GM23338 (cell line): ENCODE data around the gene VEGFA.

Source experiments
- CTCF ChIP-seq, 2 experiments: fragments of 200-600 bp in 1 of 2; sonication (generic) in 1 of 2; conservative IDR thresholded peaks; 2 replicates each; pipeline versions ENCODE4 v1.5.1 to v1.6.1; 2016 to 2017; ENCODE audit warnings: antibody characterized with exemption in 2 of 2, low read depth in 2 of 2, mild to moderate bottlenecking in 2 of 2, moderate library complexity in 1 of 2
- EZH2 ChIP-seq: fragments of 200-600 bp; sonication (generic); IDR thresholded peaks from one replicate; pipeline ENCODE4 v1.8.0; 2017; ENCODE audit warnings: antibody characterized with exemption, mild to moderate bottlenecking, low read depth; ENCODE audit not compliant: unreplicated experiment
- TF ChIP-seq, protein P1 (sequence below): IDR thresholded peaks from one replicate; pipeline ENCODE4 v1.6.1; 2018; ENCODE audit warnings: antibody characterized with exemption; ENCODE audit not compliant: unreplicated experiment

- TF ChIP-seq CTCF (conservative IDR thresholded peaks at IDR 0.05; ENCODE audit: low read depth in 2 of 2) (no peak), EZH2 (no peak)
- TF ChIP-seq, protein P1, sequence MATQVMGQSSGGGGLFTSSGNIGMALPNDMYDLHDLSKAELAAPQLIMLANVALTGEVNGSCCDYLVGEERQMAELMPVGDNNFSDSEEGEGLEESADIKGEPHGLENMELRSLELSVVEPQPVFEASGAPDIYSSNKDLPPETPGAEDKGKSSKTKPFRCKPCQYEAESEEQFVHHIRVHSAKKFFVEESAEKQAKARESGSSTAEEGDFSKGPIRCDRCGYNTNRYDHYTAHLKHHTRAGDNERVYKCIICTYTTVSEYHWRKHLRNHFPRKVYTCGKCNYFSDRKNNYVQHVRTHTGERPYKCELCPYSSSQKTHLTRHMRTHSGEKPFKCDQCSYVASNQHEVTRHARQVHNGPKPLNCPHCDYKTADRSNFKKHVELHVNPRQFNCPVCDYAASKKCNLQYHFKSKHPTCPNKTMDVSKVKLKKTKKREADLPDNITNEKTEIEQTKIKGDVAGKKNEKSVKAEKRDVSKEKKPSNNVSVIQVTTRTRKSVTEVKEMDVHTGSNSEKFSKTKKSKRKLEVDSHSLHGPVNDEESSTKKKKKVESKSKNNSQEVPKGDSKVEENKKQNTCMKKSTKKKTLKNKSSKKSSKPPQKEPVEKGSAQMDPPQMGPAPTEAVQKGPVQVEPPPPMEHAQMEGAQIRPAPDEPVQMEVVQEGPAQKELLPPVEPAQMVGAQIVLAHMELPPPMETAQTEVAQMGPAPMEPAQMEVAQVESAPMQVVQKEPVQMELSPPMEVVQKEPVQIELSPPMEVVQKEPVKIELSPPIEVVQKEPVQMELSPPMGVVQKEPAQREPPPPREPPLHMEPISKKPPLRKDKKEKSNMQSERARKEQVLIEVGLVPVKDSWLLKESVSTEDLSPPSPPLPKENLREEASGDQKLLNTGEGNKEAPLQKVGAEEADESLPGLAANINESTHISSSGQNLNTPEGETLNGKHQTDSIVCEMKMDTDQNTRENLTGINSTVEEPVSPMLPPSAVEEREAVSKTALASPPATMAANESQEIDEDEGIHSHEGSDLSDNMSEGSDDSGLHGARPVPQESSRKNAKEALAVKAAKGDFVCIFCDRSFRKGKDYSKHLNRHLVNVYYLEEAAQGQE = no peak
Observed at GRCh38 chr6:43776115-43776798, 6.2 kb downstream of the VEGFA start.
